DND-41 (cell line): ENCODE results near the gene GPC4.

Source experiments
- ATAC-seq: fragments of 200-7000 bp; cut with Tn5 transposase; 3 replicates; pipeline ENCODE4 v1.9.1; 2021; ENCODE audit warnings: low read depth; ENCODE audit not compliant: insufficient read depth
- DNase-seq: peaks from one replicate; pipeline ENCODE4 v3.0.0-alpha.2; 2020
- H2AFZ ChIP-seq: 2 replicates; pipeline ENCODE4 v1.6.0; 2012; ENCODE audit warnings: low read depth, low read length
- H3K27ac ChIP-seq: 2 replicates; pipeline ENCODE4 v1.5.1; 2012; ENCODE audit warnings: low read length, inconsistent platforms
- H3K27me3 ChIP-seq: fragments of 200-600 bp; sonication (generic); 2 replicates; pipeline ENCODE4 v1.6.0; 2012; ENCODE audit warnings: low read length, mild to moderate bottlenecking, inconsistent platforms; ENCODE audit not compliant: insufficient read depth, poor library complexity
- H3K36me3 ChIP-seq: 2 replicates; pipeline ENCODE4 v1.5.1; 2012; ENCODE audit warnings: low read length, inconsistent platforms; ENCODE audit not compliant: insufficient read depth
- H3K4me1 ChIP-seq: 2 replicates; pipeline ENCODE4 v1.5.1; 2012; ENCODE audit warnings: mild to moderate bottlenecking, low read length; ENCODE audit not compliant: insufficient read depth
- H3K4me2 ChIP-seq: 2 replicates; pipeline ENCODE4 v1.6.0; 2012; ENCODE audit warnings: mild to moderate bottlenecking, moderate library complexity, low read length, inconsistent platforms; ENCODE audit not compliant: insufficient read depth
- H3K4me3 ChIP-seq, 2 experiments: fragments of 200-600 bp in 1 of 2; shearing (Covaris generic) in 1 of 2; 2 replicates each; pipeline ENCODE4 v1.5.1; 2012 to 2016; ENCODE audit warnings: inconsistent platforms in 2 of 2, low read length in 2 of 2, mild to moderate bottlenecking in 2 of 2, low read depth in 1 of 2, moderate library complexity in 1 of 2
- H3K79me2 ChIP-seq: 2 replicates; pipeline ENCODE4 v1.6.0; 2012; ENCODE audit warnings: low read length, inconsistent platforms; ENCODE audit not compliant: insufficient read depth
- H3K9ac ChIP-seq: 2 replicates; pipeline ENCODE4 v1.6.0; 2012; ENCODE audit warnings: low read depth, mild to moderate bottlenecking, inconsistent platforms, low read length, moderate library complexity
- H3K9me3 ChIP-seq: 2 replicates; pipeline ENCODE4 v1.5.1; 2012; ENCODE audit warnings: low read length, moderate library complexity, mild to moderate bottlenecking, inconsistent platforms; ENCODE audit not compliant: insufficient read depth, severe bottlenecking
- H4K20me1 ChIP-seq: 2 replicates; pipeline ENCODE4 v1.6.0; 2012; ENCODE audit warnings: low read length; ENCODE audit not compliant: insufficient read depth
- CTCF ChIP-seq: IDR thresholded peaks from 2 replicates; pipeline ENCODE4 v1.5.1; 2012; ENCODE audit warnings: borderline replicate concordance, low read length, moderate library complexity, mild to moderate bottlenecking; ENCODE audit not compliant: poor library complexity, severe bottlenecking; ENCODE audit errors: extremely low read depth
- EZH2 ChIP-seq: IDR thresholded peaks from 3 replicates; pipeline ENCODE4 v1.6.1; 2012; ENCODE audit warnings: borderline replicate concordance, low read depth, mild to moderate bottlenecking, moderate library complexity, low read length, inconsistent platforms; ENCODE audit not compliant: severe bottlenecking

The GPC4 gene

DNA sequence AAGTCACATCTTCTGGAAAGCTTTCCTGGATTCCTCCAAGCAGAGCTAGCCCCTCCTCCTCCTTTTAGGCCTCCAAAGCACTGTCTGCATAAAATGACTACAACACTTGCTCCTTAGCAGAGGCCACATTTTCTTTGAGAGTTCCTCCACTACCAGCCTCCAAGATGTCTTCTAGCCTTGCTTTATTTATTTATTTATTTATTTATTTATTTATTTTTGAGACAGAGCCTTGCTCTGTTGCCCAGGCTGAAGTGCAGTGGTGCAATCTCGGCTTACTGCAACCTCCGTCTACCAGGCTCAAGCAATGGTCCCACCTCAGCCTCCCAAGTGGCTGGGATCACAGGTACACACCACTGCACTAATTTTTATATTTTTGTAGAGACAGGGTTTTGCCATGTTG is 4.6 kb upstream of the GPC4 start:
- DNase-seq (no peak), ATAC-seq (no peak)
- no peak overlapping the region for H3K4me3 ChIP-seq
- peaks cover 7% of the 10 kb centered on the region for H3K4me1 ChIP-seq
- H3K27me3 ChIP-seq: peaks cover 9% of the 10 kb centered on the region
- no peaks in the 10 kb centered on the region for H3K9me3 ChIP-seq
- H3K9ac ChIP-seq: no peak overlapping the region
- H3K36me3 ChIP-seq: no peaks in the 10 kb centered on the region
- no peak overlapping the region for H3K4me2 ChIP-seq
- H2AFZ ChIP-seq: no peak overlapping the region
- no peak overlapping the region for H3K27ac ChIP-seq
- H4K20me1 ChIP-seq: no peaks in the 10 kb centered on the region
- H3K79me2 ChIP-seq: no peaks in the 10 kb centered on the region
- TF ChIP-seq CTCF (no peak), EZH2 (no peak)

DNA sequence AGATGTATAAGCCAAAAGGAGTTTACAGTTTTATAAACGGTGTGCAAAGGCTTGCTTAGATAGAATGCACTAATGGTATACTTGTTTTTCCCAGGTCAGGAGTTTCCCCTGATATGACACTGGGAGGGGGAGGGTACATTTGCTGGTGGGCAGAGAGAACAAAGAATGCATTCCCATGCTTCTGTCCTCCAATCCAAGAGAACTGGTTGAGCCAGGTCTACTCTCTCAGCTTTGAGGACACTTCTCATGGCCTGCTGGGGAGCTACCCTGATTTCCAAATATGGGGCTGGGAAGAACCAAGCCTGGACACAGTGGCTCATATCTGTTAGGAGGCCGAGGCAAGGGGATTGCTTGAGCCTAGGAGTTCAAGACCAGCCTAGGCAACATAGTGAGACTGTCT is 3.3 kb upstream of the GPC4 start:
- Histone ChIP-seq H3K36me3 (no peaks in the 10 kb centered on the region), H3K9me3 (no peaks in the 10 kb centered on the region), H4K20me1 (no peaks in the 10 kb centered on the region), H3K4me1 (peaks cover 15% of the 10 kb centered on the region), H3K27ac (no peak overlapping the region), H3K4me2 (no peak overlapping the region), H2AFZ (no peak overlapping the region), H3K9ac (no peak overlapping the region), H3K27me3 (peaks cover 21% of the 10 kb centered on the region), H3K79me2 (no peaks in the 10 kb centered on the region), H3K4me3 (no peak overlapping the region)
- ATAC-seq (no peak), DNase-seq (no peak)
- TF ChIP-seq EZH2 (no peak), CTCF (no peak)

- Histone ChIP-seq H4K20me1 (no peaks in the 10 kb centered on the region), H3K4me3 (no peak overlapping the region), H3K4me1 (peaks cover 15% of the 10 kb centered on the region), H3K9me3 (no peaks in the 10 kb centered on the region), H2AFZ (no peak overlapping the region), H3K36me3 (no peaks in the 10 kb centered on the region), H3K27me3 (peaks cover 21% of the 10 kb centered on the region), H3K27ac (no peak overlapping the region), H3K9ac (no peak overlapping the region), H3K79me2 (no peaks in the 10 kb centered on the region), H3K4me2 (no peak overlapping the region)
- TF ChIP-seq EZH2 (no peak), CTCF (no peak)
- DNase-seq (no peak), ATAC-seq (no peak)
Measured at GRCh38 chrX:133417364-133417763, 2.1 kb upstream of the GPC4 start.
